ENCODE measurements around the gene GRK3. TPM values are rescaled to one million over a fixed set of nuclear protein-coding genes. Genes with fewer than 3 reads are reported as not detected.

The GRK3 gene
- total RNA-seq, 3 donors from 2014 or later: 14.4 to 49.1 (median 16.7) TPM

- TF ChIP-seq POLR2A (IDR thresholded peaks at IDR 0.05): no peak
- TF ChIP-seq CTCF (IDR thresholded peaks at IDR 0.05): no peak
- TF ChIP-seq POLR2AphosphoS5 (IDR thresholded peaks at IDR 0.05): no peak
- no peak for DNase-seq (ENCODE audit: low spot score in 2 of 2)
These were observed 29.8 kb upstream of the GRK3 start for GRCh38 chr22:25534724-25535123.

DNA sequence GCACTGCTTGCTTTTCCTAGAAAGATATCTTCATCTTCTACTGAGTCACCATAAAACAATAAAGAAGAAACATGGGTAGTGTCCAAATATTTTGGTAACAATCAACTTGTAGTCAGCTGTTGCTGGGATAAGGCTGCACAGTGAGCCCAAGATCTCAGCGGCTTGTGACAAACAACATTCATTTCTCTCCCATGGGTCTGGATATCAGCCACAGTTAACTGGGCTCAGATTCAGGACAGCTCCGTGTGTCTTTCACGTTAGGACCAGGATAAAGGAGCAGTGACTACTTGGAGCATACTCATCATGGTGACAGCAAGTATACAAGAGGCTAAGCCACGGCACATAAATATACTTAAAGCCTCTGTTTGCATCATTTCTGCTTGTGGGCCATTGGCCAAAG lies 27.9 kb upstream of the GRK3 start:
- Histone ChIP-seq H3K36me3 (no peaks in the 10 kb centered on the region), H3K27me3 (no peaks in the 10 kb centered on the region), H3K9me3 (no peaks in the 10 kb centered on the region), H3K4me3 (no peak overlapping the region), H3K27ac (no peak overlapping the region), H3K4me1 (no peaks in the 10 kb centered on the region)
- TF ChIP-seq CTCF (IDR thresholded peaks at IDR 0.05) (no peak), POLR2A (IDR thresholded peaks at IDR 0.05) (no peak), POLR2AphosphoS5 (IDR thresholded peaks at IDR 0.05) (no peak)
- no peak for DNase-seq (ENCODE audit: low spot score in 2 of 2)
- intact Hi-C loops (cut with DNase I; ENCODE audit: low total_unique reads): loop anchor here (2.0 kb wide), 1 partner anchor 40 kb away; no protein-coding TSS in a partner anchor

More at GRCh38 chr22:25534724-25535123, 29.8 kb upstream of the GRK3 start:
- no peaks in the 10 kb centered on the region for H3K27me3 ChIP-seq
- H3K36me3 ChIP-seq: no peaks in the 10 kb centered on the region
- no peak overlapping the region for H3K27ac ChIP-seq
- no peak overlapping the region for H3K4me3 ChIP-seq
- H3K4me1 ChIP-seq: no peaks in the 10 kb centered on the region
- no peaks in the 10 kb centered on the region for H3K9me3 ChIP-seq
- intact Hi-C loops (cut with DNase I; ENCODE audit: low total_unique reads): no loop called here

- Histone ChIP-seq H3K27ac (no peak overlapping the region), H3K36me3 (no peaks in the 10 kb centered on the region), H3K9me3 (no peaks in the 10 kb centered on the region), H3K4me1 (no peaks in the 10 kb centered on the region), H3K4me3 (no peak overlapping the region), H3K27me3 (no peaks in the 10 kb centered on the region)
- intact Hi-C loops (cut with DNase I; ENCODE audit: low total_unique reads): no loop called here
- DNase-seq (ENCODE audit: low spot score in 2 of 2): no peak
- TF ChIP-seq POLR2AphosphoS5 (IDR thresholded peaks at IDR 0.05) (no peak), CTCF (IDR thresholded peaks at IDR 0.05) (no peak), POLR2A (IDR thresholded peaks at IDR 0.05) (no peak)
These were observed 24.1 kb upstream of the GRK3 start for GRCh38 chr22:25540166-25540907.

DNA sequence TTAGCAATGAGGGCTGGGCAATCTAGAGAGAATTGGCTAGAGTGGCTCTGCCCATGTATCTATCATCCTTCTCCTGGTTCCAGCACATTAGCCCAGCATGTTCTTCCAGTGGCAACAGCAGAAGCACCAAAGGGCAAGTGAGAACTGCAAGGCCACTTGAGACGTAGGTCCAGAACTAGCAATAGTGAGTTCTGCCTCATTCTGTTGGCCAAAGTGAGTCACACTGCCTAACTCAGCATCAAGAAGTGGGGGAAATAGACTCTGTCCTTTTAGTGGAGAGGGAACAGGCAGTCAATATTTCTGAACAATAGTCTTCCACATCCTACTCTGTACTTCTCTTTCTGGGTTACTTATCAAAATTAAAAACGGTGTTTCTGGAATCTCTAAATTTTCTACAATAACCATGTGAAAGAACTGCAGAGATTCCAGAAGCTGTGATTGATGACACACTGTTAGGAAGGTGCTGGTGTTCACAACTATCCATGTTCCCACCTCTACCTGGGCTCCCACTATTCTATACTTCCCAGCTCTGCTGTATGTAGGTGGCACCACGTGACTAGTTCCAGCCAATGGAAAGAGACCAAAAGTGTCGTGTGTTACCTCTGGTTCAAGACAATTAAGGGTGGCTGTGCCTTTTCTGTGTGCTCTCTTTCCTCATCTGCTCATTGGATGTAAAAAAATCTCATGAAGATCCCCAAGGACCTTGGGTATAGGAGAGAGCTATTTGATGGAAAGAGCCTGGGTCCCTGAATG lies 23.4 kb upstream of the GRK3 start:
- H3K4me1 ChIP-seq: no peaks in the 10 kb centered on the region
- no peaks in the 10 kb centered on the region for H3K9me3 ChIP-seq
- intact Hi-C loops (cut with DNase I; ENCODE audit: low total_unique reads): no loop called here
- no peak for TF ChIP-seq CTCF (IDR thresholded peaks at IDR 0.05)
- DNase-seq (ENCODE audit: low spot score in 2 of 2): no peak
- H3K27ac ChIP-seq: no peak overlapping the region
- H3K4me3 ChIP-seq: no peak overlapping the region
- H3K36me3 ChIP-seq: no peaks in the 10 kb centered on the region
- H3K27me3 ChIP-seq: no peaks in the 10 kb centered on the region

GRCh38 chr22:25542191-25542590 lies 22.3 kb upstream of the GRK3 start:
- intact Hi-C loops (cut with DNase I; ENCODE audit: low total_unique reads): no loop called here
- Histone ChIP-seq H3K4me3 (no peak overlapping the region), H3K4me1 (no peaks in the 10 kb centered on the region), H3K9me3 (no peaks in the 10 kb centered on the region), H3K27ac (no peak overlapping the region), H3K27me3 (no peaks in the 10 kb centered on the region), H3K36me3 (no peaks in the 10 kb centered on the region)
- DNase-seq (ENCODE audit: low spot score in 2 of 2): no peak
- TF ChIP-seq CTCF (IDR thresholded peaks at IDR 0.05): no peak
- TF ChIP-seq POLR2AphosphoS5 (IDR thresholded peaks at IDR 0.05): no peak
- TF ChIP-seq POLR2A (IDR thresholded peaks at IDR 0.05): no peak
